HCT116 (cell line): ENCODE results near the gene LRRC8B.

ENCODE experiments used
- POLR2A ChIP-seq: IDR thresholded peaks from 2 replicates; pipeline ENCODE4 v1.7.0; 2011; ENCODE audit warnings: borderline replicate concordance; ENCODE audit not compliant: insufficient read depth, insufficient read length; ENCODE audit errors: extremely low read depth
- RAD21 ChIP-seq: IDR thresholded peaks from 2 replicates; pipeline ENCODE4 v1.6.1; 2012; ENCODE audit warnings: low read depth, mild to moderate bottlenecking
- SP1 ChIP-seq: IDR thresholded peaks from 2 replicates; pipeline ENCODE4 v1.6.1; 2012; ENCODE audit warnings: low read depth
- YY1 ChIP-seq: IDR thresholded peaks from 2 replicates; pipeline ENCODE4 v1.6.1; 2011; ENCODE audit warnings: low read length, low read depth, moderate library complexity, mild to moderate bottlenecking; ENCODE audit not compliant: insufficient replicate concordance; ENCODE audit errors: extremely low read depth
- TF ChIP-seq, protein P1 (sequence below), 3 experiments: fragments of 200-600 bp in 1 of 3; sonication (generic) in 1 of 3; IDR thresholded peaks in 2 of 3; conservative IDR thresholded peaks in 1 of 3; 2 replicates each; pipeline ENCODE4 v1.5.1; 2012 to 2017; ENCODE audit warnings: low read depth in 2 of 3, low read length in 2 of 3, antibody characterized with exemption in 1 of 3, borderline replicate concordance in 1 of 3, control low read depth in 1 of 3, mild to moderate bottlenecking in 1 of 3, mixed read lengths in 1 of 3, mixed run types in 1 of 3, moderate library complexity in 1 of 3; ENCODE audit not compliant: insufficient read depth in 1 of 3

DNA sequence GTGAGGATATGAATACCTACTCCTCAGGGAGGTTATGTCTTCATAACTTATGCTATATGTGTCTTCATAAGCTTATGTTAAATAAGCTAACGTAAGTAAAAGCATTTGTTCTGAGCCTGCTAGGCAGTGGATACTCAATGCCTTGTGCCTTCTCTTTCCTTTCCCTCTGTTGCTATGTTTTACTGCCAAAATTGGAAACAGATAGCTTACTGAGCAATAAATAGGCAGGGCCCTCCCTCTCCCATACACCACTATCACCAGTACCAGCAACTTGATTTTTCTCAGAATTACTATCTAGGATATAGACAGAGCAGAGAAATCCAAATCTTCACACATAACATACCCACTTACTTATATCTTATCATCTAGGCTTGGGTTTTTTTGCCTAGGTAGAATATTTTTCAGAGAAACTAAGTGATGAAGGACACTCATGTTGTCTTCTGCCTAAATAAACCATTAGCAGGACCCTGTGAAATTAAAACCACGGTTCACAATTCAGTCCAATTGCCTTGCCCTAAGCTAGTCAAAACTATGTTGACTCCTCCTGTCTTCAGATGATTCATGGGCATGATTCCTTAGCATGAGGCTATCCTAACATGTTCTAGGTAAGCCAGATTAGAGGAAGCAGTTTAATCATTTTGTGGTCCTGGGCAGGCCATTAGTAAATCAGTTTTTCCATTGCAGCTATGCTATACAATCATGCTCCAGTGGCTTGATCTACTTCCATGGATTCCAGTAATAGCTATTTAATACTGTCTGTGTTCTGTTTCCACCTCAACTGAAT is 92.4 kb downstream of the LRRC8B start:
- no peak for TF ChIP-seq RAD21
- TF ChIP-seq POLR2A: no peak
- no peak for TF ChIP-seq YY1
- TF ChIP-seq SP1: no peak
- TF ChIP-seq, protein P1, sequence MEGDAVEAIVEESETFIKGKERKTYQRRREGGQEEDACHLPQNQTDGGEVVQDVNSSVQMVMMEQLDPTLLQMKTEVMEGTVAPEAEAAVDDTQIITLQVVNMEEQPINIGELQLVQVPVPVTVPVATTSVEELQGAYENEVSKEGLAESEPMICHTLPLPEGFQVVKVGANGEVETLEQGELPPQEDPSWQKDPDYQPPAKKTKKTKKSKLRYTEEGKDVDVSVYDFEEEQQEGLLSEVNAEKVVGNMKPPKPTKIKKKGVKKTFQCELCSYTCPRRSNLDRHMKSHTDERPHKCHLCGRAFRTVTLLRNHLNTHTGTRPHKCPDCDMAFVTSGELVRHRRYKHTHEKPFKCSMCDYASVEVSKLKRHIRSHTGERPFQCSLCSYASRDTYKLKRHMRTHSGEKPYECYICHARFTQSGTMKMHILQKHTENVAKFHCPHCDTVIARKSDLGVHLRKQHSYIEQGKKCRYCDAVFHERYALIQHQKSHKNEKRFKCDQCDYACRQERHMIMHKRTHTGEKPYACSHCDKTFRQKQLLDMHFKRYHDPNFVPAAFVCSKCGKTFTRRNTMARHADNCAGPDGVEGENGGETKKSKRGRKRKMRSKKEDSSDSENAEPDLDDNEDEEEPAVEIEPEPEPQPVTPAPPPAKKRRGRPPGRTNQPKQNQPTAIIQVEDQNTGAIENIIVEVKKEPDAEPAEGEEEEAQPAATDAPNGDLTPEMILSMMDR (IDR thresholded peaks at IDR 0.05 in 2 of 3, conservative IDR thresholded peaks at IDR 0.05 in 1 of 3; ENCODE audit: borderline replicate concordance in 1 of 3, insufficient read depth in 1 of 3, low read depth in 2 of 3, low read length in 2 of 3): no peak
